ENCODE measurements around the gene S100A5. TPM values are rescaled to one million over a fixed set of nuclear protein-coding genes. Genes with fewer than 3 reads are reported as not detected.

The S100A5 gene
- total RNA-seq, 1 experiment from 2014 or later, result 6.0 TPM

GRCh38 chr1:153547560-153548551 lies 7.1 kb upstream of the S100A5 start:
- Histone ChIP-seq H3K4me2 (ENCODE audit: low read length) (peak overlapping the region; percentile 77), H4K20me1 (ENCODE audit: insufficient read depth) (no peaks in the 10 kb centered on the region), H2AFZ (ENCODE audit: low read depth, low read length, poor library complexity, severe bottlenecking) (no peak overlapping the region), H3K36me3 (ENCODE audit: control insufficient read depth in 1 of 2, insufficient read depth in 2 of 2, low read length in 2 of 2) (no peaks in the 10 kb centered on the region), H3K4me1 (ENCODE audit: control insufficient read depth in 1 of 2, insufficient read depth in 2 of 2, low read length in 2 of 2) (peaks cover 78 to 95% of the 10 kb centered on the region in 2 experiments), H3K27ac (ENCODE audit: low read depth, low read length) (peak overlapping the region; percentile 97), H3K9me3 (ENCODE audit: control insufficient read depth in 1 of 2, insufficient read depth in 1 of 2, low read depth in 1 of 2, low read length in 2 of 2) (no peaks in the 10 kb centered on the region), H3K79me2 (ENCODE audit: insufficient read depth, low read length) (peaks cover 14% of the 10 kb centered on the region; the same call in 1 of the 2 replicates), H3K9me2 (ENCODE audit: insufficient read depth) (no peaks in the 10 kb centered on the region), H3K4me3 (replicated peaks in 1 of 2; ENCODE audit: low read depth in 1 of 2, low read length in 2 of 2) (no peak overlapping the region), H3K9ac (ENCODE audit: low read length) (peak overlapping the region; percentile 81), H3K27me3 (ENCODE audit: insufficient read depth, low read length) (no peaks in the 10 kb centered on the region)
- ChIA-PET CTCF (no interaction called here), POLR2A (interaction anchor here (5.1 to 8.1 kb wide), 3 partner anchors 12 to 18 kb away, joined by 33 to 78 read pairs (median 67); partner anchors contain the start of genes S100A2 and S100A6), RAD21 (ENCODE audit: low non-redundant PET in 1 of 2, low total read pairs in 2 of 2, uncharacterized antibody in 2 of 2, unreplicated experiment in 2 of 2) (no interaction called here)
- ATAC-seq (no peak), DNase-seq (ENCODE audit: low read depth, low spot score) (no peak)
- TF ChIP-seq, protein P1, sequence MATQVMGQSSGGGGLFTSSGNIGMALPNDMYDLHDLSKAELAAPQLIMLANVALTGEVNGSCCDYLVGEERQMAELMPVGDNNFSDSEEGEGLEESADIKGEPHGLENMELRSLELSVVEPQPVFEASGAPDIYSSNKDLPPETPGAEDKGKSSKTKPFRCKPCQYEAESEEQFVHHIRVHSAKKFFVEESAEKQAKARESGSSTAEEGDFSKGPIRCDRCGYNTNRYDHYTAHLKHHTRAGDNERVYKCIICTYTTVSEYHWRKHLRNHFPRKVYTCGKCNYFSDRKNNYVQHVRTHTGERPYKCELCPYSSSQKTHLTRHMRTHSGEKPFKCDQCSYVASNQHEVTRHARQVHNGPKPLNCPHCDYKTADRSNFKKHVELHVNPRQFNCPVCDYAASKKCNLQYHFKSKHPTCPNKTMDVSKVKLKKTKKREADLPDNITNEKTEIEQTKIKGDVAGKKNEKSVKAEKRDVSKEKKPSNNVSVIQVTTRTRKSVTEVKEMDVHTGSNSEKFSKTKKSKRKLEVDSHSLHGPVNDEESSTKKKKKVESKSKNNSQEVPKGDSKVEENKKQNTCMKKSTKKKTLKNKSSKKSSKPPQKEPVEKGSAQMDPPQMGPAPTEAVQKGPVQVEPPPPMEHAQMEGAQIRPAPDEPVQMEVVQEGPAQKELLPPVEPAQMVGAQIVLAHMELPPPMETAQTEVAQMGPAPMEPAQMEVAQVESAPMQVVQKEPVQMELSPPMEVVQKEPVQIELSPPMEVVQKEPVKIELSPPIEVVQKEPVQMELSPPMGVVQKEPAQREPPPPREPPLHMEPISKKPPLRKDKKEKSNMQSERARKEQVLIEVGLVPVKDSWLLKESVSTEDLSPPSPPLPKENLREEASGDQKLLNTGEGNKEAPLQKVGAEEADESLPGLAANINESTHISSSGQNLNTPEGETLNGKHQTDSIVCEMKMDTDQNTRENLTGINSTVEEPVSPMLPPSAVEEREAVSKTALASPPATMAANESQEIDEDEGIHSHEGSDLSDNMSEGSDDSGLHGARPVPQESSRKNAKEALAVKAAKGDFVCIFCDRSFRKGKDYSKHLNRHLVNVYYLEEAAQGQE (IDR thresholded peaks at IDR 0.05; ENCODE audit: low read depth), result no peak
- TF ChIP-seq ZNF274 (IDR thresholded peaks at IDR 0.05; ENCODE audit: low read depth, low read length) (no peak), ELF1 (IDR thresholded peaks at IDR 0.05; ENCODE audit: borderline replicate concordance, low read depth) (no peak), EZH2 (IDR thresholded peaks at IDR 0.05) (no peak), YY1 (IDR thresholded peaks at IDR 0.05; ENCODE audit: extremely low read depth, insufficient replicate concordance, low read depth, low read length) (no peak), JUND (IDR thresholded peaks at IDR 0.05) (no peak), SRF (IDR thresholded peaks at IDR 0.05; ENCODE audit: low read depth) (no peak), CBX3 (IDR thresholded peaks at IDR 0.05; ENCODE audit: low read depth) (no peak), SP1 (IDR thresholded peaks at IDR 0.05; ENCODE audit: low read depth) (no peak), SIN3A (IDR thresholded peaks at IDR 0.05; ENCODE audit: low read depth) (no peak), CTCF (IDR thresholded peaks at IDR 0.05 in 2 of 3, conservative IDR thresholded peaks at IDR 0.05 in 1 of 3; ENCODE audit: borderline replicate concordance in 1 of 3, insufficient read depth in 1 of 3, low read depth in 2 of 3, low read length in 2 of 3) (no peak), EZH2phosphoT487 (IDR thresholded peaks at IDR 0.05; ENCODE audit: borderline replicate concordance) (no peak), EGR1 (IDR thresholded peaks at IDR 0.05; ENCODE audit: low read depth) (no peak), RAD21 (IDR thresholded peaks at IDR 0.05; ENCODE audit: low read depth) (no peak), FOSL1 (IDR thresholded peaks at IDR 0.05; ENCODE audit: low read depth) (no peak)
- TF ChIP-seq, protein P2, sequence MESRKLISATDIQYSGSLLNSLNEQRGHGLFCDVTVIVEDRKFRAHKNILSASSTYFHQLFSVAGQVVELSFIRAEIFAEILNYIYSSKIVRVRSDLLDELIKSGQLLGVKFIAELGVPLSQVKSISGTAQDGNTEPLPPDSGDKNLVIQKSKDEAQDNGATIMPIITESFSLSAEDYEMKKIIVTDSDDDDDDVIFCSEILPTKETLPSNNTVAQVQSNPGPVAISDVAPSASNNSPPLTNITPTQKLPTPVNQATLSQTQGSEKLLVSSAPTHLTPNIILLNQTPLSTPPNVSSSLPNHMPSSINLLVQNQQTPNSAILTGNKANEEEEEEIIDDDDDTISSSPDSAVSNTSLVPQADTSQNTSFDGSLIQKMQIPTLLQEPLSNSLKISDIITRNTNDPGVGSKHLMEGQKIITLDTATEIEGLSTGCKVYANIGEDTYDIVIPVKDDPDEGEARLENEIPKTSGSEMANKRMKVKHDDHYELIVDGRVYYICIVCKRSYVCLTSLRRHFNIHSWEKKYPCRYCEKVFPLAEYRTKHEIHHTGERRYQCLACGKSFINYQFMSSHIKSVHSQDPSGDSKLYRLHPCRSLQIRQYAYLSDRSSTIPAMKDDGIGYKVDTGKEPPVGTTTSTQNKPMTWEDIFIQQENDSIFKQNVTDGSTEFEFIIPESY (IDR thresholded peaks at IDR 0.05; ENCODE audit: extremely low read depth, insufficient replicate concordance, low read length), result no peak
- TF ChIP-seq, protein P3, sequence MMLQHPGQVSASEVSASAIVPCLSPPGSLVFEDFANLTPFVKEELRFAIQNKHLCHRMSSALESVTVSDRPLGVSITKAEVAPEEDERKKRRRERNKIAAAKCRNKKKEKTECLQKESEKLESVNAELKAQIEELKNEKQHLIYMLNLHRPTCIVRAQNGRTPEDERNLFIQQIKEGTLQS (IDR thresholded peaks at IDR 0.05), result no peak
- BruUV-seq (replicated peaks), result no TSS peak
- intact Hi-C loops (cut with micrococcal nuclease), result no loop called here
